NCI-H345 (cell line): ENCODE measurements around the gene RAB35.
A peak's percentile ranks its signal among the peaks of the same experiment; 100 is the strongest.
"Not testable (repeated sequence)": the region's sequence is repeated elsewhere in the genome, so short reads cannot be mapped to it uniquely, and the experiment has no call there.

Experiments used
- DNase-seq: peaks from one replicate; lab custom pipeline; 2025; lab: John Stamatoyannopoulos, UW

Gene RAB35

DNA sequence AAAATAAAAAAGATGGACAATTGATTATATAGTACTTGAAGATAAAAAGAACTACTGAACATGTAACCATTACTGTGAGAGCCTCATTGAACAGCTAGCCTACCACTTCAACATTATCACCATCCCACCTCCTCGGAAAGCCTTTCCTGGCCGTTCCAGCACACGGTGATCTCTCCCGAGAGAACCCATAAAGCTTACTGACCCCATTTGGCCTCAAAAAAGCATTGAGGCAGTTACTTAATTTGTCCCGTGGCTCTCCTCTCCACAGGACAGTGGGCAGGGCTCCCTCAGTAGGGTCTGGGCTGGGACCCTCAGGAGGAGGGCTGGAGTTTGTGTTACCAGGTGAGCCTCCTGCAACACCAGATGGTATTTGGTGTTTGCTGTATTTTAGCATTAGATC lies 55.8 kb downstream of the RAB35 start:
- no peak for DNase-seq

GRCh38 chr12:120060196-120060595 lies 56.4 kb downstream of the RAB35 start:
- no peak for DNase-seq

DNA sequence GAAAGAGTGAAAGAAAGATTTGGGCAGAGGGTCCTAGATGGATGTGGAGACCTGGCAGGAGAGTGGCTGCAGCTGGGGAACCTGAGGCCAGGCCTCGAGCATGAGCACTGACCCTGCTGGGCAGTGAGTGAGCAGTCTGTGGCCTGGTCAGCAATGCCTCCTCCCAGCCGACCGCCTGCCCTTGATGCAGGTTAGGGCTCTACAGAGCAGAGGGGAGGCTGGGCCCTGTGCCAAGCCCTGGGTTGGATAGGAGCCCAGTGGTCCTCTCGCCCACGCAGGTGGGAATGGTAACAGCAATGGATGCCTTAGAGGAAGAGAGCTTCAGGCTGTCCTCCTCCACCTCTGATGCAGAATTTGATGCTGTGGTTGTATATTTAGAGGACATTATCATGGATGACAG lies 59.8 kb downstream of the RAB35 start:
- DNase-seq: peak; percentile 4

DNA sequence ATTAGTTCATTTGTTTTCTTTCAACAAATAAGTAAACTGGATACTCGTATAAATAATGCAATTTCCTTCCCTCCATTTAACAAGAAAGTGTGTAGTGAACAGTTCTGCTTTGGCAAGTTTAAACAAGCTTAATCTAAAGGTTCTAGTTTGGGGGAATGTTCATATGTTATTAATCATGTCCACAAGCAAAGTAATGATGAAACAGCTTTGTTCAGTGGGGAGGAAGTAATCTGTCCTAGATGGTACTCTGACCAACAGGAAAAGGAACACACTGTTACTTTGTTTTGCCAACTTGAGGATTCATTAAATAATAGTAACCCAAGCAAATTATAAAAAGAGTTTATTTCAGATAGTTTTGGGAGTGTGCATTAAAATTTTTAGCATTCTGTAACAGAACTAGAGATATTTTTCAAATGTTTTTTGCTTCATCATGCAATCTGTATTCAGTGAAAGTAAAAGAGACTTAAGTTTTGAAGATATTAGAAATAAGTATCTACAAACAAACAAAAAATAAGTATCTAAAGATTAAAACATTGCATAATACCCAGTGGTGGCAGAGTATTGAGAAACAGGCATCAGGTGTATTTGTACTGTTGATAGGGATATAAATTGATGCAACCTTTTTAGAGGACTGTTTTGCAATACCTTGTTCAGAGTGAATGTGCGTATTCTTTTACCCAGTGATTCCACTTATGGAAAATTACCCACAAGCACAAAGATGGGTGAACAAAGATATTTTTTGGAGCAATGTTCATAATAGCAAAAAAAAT lies 61.1 kb downstream of the RAB35 start:
- no peak for DNase-seq

DNA sequence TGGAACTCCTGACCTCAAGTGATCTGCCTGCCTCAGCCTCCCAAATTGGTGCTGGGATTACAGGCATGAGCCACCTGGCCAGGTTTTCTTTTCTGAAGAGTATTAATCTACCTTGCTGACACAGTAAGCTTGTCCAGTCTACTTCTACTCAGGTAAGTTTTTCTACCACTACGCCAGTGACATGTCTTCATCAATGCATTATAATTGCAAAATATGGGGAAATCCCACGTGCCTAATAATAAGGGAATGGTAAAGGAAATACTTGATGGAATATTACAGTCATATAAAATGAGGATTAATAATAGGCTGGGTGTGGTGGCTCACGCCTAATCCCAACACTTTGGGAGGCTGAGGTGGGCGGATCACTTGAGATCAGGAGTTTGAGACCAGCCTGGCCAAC lies 62.3 kb downstream of the RAB35 start:
- DNase-seq: no peak

DNA sequence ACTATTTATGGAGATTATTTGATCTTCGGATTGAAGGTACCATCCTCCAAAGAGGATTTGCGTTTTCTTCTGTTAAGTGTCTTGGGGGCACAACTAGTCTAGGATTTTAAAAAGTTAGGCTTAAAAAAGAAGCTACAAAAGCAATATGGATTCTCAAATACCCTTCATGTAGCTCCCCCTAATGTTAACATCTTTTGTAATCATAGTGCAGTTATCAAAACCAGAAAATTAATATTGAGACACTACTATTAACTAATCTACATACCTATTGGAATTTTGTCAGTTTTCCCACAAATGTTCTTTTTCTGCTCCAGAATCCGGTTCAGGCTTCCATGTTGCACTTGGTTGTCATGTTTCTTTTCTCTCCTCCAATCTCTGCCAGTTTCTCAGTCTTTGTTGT lies 65.0 kb downstream of the RAB35 start:
- no peak for DNase-seq

DNA sequence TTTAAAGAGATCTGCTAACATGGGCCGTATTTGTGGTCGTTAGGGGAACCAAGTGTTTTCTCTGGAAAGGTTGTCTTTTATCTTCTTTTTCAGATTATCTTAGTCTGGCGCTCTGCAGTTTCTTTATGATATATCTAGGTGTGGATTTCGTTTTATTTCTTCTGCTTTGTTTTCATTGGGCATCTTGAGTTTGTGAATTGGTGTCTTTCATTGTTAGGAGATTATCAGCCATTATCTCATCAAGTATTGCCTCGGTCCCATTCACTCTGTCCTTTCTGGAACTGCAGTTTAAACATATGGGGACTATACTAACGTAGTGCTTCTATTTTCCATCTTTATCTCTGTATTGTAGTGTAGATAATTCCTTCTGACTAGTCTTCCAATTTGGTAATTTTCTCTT lies 67.1 kb downstream of the RAB35 start:
- DNase-seq: no peak

GRCh38 chr12:120048263-120048662 lies 68.3 kb downstream of the RAB35 start:
- DNase-seq: no peak

- no peak for DNase-seq
Measured at GRCh38 chr12:120047072-120047471, 69.5 kb downstream of the RAB35 start.

- DNase-seq: not testable (repeated sequence)
Measured at GRCh38 chr12:120045367-120045766, 71.2 kb downstream of the RAB35 start.
